Suppressor macrophage treated with lipopolysaccharide for 4 hours (primary cell): ENCODE measurements around the gene CCDC167.
A peak's percentile ranks its signal among the peaks of the same experiment; 100 is the strongest.

ENCODE experiments used
- DNase-seq: peaks from one replicate; pipeline ENCODE4 v3.0.0-alpha.2; 2020

CCDC167 gene

GRCh38 chr6:37528541-37528940 lies 28.8 kb upstream of the CCDC167 start:
- DNase-seq, result no peak

DNA sequence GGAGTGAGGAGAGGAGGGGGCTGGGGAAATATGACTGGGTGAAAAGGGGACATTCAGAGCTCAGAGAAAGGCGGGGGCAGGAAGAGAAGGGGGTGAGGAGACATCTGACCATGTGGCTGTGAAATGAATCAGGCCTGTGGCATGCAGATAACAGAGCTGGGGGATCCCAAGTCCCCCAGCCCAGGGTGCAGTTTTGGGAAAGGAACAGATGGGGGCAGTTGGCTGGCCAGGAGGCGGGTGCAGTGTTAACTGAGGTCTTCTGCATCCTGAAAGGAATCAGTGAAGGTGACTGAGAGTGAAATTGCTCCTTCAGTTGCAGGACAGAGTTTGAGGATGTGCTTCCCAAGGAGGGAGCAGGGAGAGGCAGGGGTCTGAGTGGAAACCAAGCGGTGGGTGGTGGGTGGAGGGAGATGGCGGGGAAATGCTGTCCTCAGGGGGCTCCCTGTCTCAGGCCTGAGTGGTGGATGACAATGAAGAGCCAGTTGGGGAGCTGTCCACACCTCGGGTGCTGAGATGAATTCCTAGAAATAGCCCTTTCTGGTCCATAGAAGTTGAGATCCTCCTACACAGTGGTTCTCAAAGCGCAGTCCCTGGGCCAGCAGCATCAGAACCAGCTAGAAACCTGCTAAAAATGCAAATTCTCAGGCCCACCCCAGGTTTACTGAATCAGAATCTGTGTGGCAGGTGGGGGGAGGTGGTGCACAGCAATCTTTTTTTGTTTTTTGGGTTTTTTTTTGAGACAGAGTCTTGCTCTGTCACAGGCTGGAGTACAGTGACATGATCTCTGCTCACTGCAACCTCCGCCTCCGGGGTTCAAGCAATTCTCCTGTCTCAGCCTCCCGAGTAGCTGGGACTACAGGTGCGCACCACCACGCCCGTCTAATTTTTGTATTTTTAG lies 26.0 kb upstream of the CCDC167 start:
- DNase-seq, result no peak

DNA sequence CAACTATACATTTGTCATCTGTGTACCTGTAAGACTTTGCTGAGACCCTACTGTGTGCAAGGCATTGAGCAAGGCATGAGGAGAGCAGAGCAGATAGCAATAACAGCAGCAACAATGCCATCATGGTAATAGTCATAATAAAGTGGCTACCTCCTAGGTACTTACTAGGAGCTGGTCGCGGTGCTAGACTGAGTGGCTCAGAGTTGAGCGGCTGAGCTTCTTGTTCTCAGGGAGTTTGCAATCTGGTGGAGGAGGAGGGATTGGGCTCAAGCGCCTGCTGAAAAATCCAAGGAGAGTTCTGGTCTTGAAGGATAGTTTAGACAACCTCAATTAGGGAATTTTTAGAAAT lies 25.3 kb upstream of the CCDC167 start:
- no peak for DNase-seq

GRCh38 chr6:37524025-37524969 lies 24.6 kb upstream of the CCDC167 start:
- no peak for DNase-seq

- no peak for DNase-seq
Measured at GRCh38 chr6:37523412-37523811, 23.7 kb upstream of the CCDC167 start.

- DNase-seq, result no peak
Measured at GRCh38 chr6:37522836-37523235, 23.1 kb upstream of the CCDC167 start.

GRCh38 chr6:37521674-37522073 lies 22.0 kb upstream of the CCDC167 start:
- DNase-seq, result no peak

- no peak for DNase-seq
Measured at GRCh38 chr6:37520926-37521325, 21.2 kb upstream of the CCDC167 start.

DNA sequence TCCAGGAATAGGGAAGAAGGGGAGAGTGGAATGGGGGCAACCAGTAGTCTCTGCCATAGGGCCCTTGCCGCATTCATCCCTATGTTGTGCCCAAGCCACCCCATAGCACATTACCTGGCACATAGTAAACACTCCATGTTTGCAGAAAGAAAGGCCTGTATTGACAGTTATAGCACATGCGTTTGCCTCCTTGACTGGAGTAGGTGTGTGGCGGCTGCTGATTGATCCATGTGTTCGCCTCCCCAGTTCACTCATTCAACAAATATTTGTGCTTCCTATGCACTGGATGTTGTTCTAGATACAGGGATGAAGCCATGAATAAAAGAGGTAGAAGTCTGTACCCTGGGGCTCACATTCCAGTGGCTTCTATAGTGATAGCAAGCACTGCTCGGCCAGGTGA lies 19.8 kb upstream of the CCDC167 start:
- DNase-seq, result no peak

- no peak for DNase-seq
Measured at GRCh38 chr6:37518116-37518515, 18.4 kb upstream of the CCDC167 start.

GRCh38 chr6:37517411-37517812 lies 17.7 kb upstream of the CCDC167 start:
- peak; percentile 53 for DNase-seq

GRCh38 chr6:37516920-37517405 lies 17.3 kb upstream of the CCDC167 start:
- DNase-seq, result no peak

DNA sequence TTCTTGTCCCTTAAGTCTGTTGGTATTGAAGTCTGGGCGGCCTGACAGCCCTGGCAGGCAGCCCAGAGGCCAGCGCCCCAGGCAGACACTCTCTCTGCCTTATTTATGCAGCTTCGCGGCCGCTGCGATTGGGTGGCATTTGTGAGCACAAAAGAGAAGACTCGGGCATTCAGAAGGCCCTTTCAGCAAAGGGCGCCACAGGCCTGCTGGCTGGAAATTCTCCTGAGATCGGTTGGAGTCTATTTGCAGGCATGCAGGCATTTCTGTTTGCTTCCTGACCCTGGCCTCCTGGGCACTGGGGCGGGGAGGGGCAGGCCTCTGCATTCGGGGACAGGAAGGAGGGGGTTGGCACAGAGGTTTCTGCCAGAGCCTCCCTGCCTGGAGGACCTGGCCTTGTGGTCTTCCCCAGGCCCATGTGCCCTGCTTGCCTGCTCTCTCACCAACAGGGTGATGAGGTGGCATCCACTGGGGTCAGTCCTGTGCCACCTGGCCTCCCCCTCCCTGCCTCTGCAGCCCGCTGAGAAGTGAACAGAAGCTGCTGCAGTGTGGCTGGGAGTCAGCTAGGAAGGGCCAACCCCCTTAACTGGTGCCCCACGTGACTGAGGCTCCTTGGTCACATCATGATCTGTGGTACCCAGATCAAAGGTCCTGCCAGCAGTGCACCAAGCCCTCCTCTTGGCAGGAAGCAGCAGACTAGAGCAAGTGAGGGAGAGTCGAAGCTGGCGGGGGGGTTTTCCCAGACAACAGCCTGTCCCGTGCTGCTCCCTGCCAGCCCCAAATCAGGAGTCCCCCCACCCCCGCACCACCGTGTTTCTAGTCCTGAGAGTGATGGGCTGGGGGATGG lies 16.6 kb upstream of the CCDC167 start:
- DNase-seq, result no peak

GRCh38 chr6:37515712-37516075 lies 16.0 kb upstream of the CCDC167 start:
- DNase-seq, result no peak

GRCh38 chr6:37514837-37515236 lies 15.1 kb upstream of the CCDC167 start:
- no peak for DNase-seq

- no peak for DNase-seq
Measured at GRCh38 chr6:37514321-37514771, 14.7 kb upstream of the CCDC167 start.

DNA sequence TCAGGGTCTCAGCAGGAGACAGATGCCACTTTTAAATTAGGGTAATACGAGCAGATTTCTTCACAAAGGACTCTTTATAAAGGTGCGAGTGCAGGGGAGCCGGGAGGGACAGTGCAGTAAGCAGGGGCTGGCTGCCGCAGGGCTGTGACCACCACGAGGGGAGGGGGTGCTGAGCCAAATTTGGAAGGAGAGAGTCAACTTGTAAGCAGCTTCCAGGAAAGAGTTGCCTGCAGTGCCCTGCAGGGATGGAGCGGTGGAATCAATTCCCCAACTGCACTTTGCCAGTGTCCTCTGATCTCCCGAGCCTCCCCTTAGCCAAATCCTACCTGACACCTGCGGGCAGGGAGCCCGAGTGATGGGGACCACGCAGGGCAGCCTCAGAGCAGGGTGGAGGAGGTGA lies 13.9 kb upstream of the CCDC167 start:
- no peak for DNase-seq

DNA sequence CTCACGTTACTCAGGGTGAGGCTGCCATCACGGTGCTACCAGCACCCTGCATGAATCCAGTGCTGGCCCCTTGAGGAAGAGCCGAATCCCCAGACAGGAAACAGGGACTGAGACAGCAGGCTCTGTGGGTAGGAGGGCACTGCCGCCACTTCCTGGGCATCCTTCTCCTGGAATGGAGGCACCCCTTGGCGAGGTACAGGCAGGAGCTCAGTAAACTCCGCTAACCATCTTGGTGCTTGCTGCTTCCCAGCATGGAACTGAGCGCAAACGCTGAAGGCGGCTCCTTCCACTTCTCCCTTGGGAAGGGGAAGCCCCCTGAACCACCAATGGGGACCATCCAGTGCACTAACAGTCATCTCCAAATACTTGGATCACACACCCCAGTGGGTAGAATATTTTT lies 13.5 kb upstream of the CCDC167 start:
- DNase-seq, result no peak

- DNase-seq, result no peak
Measured at GRCh38 chr6:37512400-37513011, 12.8 kb upstream of the CCDC167 start.

GRCh38 chr6:37511910-37512399 lies 12.3 kb upstream of the CCDC167 start:
- no peak for DNase-seq

DNA sequence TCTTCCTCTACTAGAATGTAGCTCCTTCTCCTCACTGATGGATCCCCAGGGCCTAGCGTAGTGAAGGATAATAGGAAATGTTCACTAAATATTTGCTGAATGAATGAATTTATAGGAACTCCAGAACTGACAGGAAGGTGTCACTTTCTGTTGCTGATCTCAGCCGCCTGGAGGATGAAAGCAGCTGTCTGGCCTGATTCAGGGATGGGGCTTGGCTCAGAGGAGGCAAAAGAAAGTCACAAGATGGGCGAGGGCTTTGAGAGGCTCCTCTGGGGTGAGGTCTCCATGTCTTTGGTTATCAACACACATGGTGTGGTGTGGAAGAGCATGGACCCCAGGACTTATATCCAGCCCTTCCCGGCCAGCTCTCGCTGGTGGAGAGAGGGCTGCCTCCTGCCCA lies 11.5 kb upstream of the CCDC167 start:
- DNase-seq, result no peak
